HG02943 (cell line): ENCODE data around the gene TRMO.
"Not testable (repeated sequence)": the region's sequence is repeated elsewhere in the genome, so short reads cannot be mapped to it uniquely, and the experiment has no call there.

Experiments
- ATAC-seq: cut with Tn5 transposase; IDR thresholded peaks from one replicate; pipeline ENCODE4 v1.9.1; 2021; ENCODE audit warnings: mild to moderate bottlenecking, low read depth, moderate library complexity; ENCODE audit not compliant: unreplicated experiment

The TRMO gene, protein sequence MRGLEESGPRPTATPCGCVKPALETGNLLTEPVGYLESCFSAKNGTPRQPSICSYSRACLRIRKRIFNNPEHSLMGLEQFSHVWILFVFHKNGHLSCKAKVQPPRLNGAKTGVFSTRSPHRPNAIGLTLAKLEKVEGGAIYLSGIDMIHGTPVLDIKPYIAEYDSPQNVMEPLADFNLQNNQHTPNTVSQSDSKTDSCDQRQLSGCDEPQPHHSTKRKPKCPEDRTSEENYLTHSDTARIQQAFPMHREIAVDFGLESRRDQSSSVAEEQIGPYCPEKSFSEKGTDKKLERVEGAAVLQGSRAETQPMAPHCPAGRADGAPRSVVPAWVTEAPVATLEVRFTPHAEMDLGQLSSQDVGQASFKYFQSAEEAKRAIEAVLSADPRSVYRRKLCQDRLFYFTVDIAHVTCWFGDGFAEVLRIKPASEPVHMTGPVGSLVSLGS

DNA sequence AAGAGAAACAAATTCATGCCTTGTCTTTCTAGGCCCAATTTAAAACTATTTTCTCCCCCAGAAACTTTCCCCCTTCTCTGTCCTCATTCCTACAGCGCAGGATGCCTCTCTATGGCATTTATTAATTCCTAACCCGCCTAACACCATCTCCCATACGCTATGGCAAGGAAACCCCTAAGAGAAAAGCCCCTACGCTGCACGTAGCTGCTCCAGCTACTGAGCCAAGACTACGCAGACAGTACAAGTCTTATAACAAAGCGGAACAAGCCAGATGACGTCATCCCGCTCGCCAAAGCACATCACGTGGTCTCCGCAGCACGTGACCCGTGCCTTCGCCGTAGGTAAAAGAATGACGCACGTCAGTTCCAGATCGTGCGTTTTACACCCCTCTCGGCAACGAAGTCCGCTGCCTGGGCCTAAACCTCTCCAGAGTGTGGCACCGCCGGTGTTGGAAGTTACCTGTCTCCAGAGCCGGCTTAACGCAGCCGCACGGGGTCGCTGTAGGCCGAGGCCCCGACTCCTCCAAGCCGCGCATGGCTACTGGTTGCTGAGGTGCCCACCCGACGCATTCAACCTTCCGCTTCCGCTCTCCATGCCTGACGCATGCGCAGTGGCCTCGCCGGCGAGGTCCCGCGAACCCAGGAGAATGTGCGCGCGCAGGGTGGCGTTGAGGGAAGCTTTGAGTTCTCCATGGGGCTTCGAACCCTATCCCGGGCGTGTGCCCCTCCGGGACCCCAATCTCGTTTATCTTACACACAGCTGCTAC is at the start of gene TRMO:
Gene TRMO, minus strand, starts transcription at position 542 of the 766 bp plus-strand sequence. Its CDS starts 7 bp downstream, at position 535.
- ATAC-seq, result peak; percentile 86

DNA sequence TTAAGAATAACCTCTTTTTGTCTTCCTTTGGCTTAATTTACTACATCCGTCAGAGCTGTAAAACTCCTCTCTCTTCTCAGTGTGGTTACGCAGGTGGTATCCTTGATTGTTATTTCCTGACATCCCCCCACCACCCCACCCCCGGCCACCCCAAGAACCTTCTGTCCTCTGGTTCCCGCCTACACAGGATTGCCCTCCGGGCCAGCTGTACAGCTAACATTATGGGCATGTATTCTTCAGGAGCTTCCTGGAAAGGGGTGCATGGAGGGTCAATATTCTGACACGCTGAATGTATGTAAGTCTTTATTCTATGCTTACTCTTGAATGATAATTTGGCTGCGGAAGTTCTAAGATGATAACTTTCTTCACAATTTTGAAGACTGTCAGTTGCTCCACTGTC is 47.9 kb upstream of the TRMO start:
- ATAC-seq, result no peak

DNA sequence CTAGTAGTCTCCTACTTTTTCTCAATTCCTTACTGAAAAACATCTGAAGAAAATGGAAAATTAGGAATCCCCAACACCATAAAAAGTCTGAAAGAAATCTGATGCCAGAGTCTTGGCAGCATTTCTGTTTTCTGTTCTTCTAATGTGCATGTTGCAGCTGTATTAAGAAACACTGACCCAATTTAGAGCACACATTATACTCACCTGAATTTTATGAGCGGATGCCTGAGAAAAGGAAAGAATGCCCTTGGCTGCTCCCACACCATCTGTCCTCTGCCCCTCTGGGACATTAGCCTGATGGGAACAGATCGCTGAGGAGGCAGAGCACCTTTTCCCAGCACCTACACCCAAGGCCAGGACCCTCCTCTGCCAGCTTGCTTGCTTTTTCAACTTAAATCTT is 46.7 kb upstream of the TRMO start:
- ATAC-seq, result no peak

DNA sequence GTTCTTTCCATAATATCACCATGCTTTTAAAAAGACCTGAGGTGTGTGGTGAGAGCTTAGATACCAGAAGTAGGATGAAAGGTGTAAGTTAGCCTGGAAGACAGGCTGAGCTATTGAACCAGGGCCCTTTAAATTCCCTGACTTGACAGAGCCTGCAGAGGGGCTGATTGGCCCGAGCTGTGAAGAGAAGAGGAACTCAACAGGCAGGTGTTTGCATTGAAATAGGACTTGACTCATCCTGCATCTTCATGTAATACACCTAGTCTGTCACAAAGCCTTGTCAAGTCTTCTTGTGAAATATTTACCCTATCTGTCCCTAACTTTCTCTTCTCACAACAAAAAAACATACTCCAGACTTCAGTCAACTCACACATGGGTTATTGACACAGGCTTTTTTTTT is 44.2 kb upstream of the TRMO start:
- no peak for ATAC-seq

DNA sequence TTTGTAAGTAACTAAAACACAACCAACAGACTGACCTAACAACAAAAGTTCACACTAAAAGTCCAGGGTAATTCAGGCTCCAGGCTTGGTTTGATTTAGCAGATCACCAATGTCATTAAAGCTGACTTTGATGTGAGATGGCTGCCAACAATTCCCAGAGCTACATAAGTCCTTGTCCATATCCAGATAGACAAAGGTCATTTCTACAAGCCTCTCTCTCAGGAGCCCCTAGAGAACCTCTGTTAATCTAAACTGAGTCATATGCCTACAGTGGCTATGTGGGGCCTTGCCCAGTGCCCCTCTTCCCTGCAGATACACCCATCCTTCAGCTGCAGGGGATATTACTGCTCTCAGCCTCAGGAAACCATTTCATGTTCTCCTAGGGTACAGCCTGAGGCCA is 42.6 kb upstream of the TRMO start:
- no peak for ATAC-seq

DNA sequence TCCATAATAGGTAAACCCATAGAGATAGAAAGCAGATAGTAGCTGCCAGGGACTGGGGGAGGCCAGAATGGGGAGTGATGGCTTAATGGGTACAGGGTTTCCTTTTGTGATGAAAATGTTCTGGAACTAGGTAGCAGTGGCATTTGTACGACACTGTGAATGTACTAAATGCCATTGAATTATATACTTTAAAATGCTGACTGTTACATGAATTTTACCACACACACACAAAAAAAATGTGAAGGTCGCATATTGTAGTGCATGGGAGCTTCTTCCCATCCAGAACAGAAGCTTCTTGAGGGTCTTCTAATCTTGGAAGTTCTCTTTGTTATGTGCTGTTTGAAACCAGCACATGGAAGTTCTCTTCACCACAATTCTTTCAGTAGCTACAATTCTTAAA is 40.9 kb upstream of the TRMO start:
- no peak for ATAC-seq

DNA sequence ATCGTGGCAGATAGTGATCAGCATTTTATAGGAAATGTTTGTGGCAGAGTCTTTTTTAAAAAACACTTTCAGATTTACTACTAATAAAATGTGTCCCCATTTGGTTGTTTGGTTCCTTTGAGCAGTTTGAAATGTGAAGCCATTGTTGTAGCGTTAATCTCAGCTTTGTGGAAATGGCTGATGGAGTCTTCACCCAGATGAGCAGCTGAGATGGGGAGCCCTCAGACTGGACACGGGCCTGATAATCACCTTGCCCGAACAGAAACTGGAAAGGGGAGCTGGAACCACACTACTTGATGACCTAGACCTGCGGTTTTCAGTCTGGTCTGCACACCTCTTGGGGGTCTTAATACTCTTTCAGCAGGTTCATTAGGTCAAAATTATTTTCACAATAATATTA is 40.3 kb upstream of the TRMO start:
- ATAC-seq, result no peak

DNA sequence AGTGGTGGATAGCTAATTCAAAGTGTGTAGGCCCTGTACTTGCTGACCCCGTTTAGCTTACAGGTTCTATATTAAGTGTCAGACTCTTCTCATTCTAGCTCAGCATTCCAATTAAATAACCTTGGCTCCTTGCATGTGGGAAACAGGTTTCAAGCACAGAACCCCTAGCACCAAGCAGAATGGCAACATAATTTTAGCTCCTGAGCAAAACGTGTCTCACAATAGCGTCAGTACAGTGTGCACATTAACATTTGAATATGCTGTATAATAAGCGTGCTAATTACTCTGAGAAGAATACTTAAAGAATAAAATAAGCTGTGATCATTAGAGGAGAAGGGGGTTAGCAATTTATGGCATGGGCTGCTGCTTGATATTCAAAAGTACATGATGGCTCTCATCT is 39.8 kb upstream of the TRMO start:
- ATAC-seq, result no peak

DNA sequence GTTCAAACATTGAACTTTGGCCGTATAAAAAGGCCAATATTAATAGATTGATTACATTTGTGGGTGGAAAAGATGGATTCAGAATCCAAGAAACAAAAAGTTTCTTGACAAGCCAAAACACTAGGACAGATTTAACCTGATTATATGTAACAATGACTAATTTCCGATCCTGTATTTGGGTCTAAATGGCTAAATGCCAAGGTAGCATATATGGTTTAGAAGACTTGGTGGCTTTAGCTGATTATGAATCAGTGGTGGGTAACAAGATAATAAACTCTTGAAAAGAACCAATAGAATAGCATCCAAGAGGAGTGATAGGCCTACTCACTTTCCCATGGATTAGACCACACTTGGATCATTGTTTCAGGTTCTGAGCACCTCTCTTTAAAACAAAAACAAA is 39.1 kb upstream of the TRMO start:
- no peak for ATAC-seq

DNA sequence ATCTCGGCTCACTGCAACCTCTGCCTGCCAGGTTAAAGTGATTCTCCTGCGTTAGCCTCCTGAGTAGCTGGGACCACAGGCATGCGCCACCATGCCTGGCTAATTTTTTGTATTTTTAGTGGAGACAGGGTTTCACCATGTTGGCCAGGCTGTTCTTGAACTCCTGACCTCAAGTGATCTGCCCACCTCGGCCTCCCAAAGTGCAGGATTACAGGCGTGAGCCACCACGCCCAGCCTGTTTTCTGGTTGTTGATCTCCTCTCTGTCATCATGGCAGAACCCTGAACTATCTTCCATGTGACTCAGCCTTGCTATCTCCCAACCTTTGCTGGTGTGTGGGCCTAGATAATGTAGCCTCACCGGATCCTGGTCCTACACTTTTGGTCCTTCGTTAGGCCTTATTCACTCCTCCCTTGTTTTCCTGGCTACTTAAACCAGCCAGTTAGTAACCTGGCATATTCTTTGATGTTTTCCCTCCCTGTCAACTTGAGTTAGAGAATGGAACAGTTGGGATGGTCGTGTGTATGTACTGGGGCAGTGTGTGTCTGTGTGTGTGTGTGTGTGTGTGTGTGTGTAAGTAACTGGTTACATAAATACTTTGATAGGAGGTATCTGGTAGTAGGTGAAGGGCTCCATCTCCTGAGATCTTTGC is 38.5 kb upstream of the TRMO start:
- ATAC-seq, result not testable (repeated sequence)

DNA sequence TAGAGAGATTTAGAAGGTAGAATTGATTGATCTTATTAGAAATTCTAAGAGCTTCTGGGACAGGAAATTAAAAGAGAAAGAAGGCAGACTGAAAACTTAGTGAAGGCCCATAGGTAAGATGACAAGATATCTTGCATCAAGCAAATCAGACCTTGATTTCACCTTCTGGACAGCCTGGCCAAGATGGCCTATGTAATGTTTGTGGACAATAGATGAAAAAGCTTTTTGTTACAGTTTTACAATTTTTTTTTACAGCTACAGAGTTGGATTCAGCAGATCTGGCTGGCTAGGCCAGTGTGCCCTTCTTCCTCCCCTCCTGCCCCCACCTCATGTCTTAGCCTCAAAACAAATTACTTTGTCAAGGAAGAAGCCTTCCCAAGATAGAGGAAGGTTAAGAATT is 37.3 kb upstream of the TRMO start:
- no peak for ATAC-seq

DNA sequence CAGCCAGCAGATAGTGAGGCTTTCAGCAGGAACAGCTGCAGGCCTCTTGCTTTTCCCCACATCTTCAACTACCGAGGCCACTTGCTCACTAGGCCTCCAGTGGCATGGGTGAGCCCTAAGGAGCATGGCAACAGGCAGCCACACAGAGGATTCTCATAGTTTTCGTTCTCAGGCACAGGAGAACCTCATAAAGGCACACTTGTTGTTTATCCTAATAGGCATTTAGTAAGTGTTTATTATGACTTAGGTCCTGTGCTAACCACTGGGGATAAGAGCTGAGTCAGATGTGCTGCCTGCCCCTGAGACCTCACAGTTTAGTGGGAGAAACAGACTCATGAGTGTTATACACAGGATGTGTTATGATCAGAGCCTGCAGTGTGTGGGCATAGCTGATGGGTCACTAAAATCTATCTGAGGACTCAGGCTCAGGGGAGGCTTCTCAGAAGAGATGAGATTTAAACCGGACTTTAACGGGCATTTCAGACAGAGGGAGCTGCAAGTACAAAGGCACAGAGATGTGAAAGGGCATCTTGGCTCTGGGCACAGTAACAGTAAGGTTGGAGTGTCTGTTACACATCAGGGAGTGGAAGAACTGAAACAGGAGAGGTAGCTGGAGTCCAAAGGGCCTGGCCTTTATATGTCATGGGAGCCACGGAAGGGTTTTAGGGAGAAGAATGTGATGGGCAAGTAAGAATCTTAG is 36.7 kb upstream of the TRMO start:
- no peak for ATAC-seq

DNA sequence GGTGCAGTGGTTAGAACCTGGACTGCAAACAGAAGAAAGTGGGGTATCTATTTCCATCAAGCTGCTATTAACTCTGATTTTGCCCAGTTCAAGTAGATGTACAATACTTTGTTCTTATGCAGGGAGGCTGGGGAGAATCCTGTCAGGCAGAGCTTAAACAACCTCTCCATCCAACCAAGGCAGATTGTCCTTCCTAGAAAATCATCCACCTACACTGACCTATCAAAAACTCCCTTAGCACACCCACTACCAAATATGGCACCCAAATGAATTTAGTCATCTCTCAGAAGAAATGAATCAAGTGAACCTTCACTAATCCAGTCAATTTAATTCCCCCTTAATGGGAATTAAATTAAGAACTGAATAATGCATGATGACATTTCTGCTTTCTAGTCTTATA is 34.0 kb upstream of the TRMO start:
- ATAC-seq, result no peak

DNA sequence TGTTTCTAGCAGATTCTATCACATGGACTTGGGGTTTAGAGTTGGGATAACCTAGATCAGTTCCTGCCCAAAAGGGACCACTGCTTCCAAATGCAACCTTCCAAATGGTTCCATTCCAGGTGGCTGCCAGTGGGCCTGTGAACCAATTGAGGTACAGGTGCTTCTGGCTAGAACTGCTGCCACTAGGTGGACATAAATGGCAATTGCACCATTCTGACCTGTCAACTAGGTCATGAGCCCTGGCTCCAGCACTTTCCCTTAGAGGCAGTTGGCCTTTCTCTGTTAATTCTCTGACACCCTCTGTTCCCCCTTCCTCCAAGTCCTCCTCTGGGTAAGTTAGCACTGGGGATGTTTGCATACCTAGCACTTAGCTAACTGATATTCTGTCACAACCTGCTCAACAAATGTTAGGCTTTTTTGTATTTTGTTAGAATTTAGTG is 32.3 kb upstream of the TRMO start:
- no peak for ATAC-seq

DNA sequence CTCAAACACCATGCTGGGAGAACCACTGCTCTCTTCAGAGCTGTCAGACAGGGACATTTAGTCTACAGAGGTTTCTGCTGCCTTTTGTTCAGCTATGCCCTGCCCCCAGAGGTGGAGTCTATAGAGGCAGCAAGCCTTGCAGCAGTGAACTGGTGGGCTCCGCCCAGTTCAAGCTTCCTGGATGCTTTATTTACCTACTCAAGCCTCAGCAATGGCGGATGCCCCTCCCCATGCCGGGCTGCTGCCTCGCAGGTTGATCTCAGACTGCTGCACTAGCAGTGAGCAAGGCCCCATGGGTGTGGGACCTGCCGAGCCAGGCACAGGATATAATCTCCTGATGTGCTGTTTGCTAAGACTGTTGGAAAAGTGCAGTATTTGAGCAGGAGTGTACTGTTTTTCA is 28.6 kb upstream of the TRMO start:
- not testable (repeated sequence) for ATAC-seq

DNA sequence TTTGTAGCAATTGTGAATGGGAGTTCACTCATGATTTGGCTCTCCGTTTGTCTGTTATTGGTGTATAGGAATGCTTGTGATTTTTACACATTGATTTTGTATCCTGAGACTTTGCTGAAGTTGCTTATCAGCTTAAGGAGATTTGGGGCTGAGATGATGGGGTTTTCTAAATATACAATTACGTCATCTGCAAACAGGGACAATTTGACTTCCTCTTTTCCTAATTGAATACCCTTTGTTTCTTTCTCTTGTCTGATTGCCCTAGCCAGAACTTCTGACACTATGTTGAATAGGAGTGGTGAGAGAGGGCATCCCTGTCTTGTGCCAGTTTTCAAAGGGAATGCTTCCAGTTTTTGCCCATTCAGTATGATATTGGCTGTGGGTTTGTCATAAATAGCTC is 24.8 kb upstream of the TRMO start:
- not testable (repeated sequence) for ATAC-seq

DNA sequence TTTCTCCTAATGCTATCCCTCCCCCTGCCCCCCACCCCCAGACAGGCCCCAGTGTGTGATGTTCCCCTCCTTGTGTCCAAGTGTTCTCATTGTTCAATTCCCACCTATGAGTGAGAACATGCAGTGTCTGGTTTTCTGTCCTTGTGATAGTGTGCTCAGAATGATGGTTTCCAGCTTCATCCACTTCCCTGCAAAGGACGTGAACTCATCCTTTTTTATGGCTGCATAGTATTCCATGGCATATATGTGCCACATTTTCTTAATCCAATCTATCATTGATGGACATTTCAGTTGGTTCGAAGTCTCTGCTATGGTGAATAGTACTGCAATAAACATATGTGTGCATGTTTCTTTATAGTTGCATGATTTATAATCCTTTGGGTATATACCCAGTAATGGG is 23.2 kb upstream of the TRMO start:
- ATAC-seq, result not testable (repeated sequence)

DNA sequence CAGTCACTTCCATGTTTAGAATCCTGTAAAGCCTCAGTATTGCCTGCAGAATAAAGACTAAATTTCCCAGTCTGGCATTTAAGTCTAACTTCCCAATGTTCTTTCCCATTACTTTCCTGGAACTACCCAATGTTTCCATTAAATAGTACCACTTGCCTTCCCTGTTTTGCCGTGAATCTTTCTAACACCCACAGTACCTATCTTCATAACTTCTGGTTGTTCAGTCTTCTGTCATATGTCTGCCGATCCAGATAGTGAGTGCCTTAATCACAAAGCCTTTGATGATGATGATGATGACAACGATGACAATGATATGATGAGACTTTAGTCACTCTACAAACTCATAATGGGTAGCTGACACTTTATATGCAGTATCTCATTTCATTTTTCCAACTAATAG is 22.3 kb upstream of the TRMO start:
- no peak for ATAC-seq

DNA sequence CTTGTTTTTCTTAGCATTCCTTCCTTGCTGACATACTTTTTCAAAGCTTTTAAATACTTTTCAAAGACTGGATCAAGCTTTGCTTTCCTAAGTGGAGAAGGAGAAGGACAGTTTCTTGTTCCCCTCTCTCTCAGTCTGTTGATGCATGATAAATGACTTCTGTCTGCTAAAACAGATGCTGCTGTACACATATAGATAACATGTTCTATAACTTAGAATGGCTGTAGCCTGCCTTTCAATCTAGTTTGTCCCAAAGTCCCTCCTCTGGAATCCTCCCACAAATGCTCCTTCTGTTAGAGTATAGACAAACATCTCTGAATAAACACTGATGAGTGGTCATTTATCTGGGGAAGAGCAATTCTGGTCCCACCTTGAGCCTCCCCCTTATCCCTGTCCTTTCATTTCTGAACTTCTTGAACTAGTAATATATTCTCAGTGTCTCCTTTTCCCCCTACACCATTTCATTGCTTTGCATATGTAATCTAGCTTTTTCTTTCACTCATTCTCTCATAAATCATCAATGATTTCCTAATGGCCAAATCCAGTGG is 21.1 kb upstream of the TRMO start:
- ATAC-seq, result no peak

DNA sequence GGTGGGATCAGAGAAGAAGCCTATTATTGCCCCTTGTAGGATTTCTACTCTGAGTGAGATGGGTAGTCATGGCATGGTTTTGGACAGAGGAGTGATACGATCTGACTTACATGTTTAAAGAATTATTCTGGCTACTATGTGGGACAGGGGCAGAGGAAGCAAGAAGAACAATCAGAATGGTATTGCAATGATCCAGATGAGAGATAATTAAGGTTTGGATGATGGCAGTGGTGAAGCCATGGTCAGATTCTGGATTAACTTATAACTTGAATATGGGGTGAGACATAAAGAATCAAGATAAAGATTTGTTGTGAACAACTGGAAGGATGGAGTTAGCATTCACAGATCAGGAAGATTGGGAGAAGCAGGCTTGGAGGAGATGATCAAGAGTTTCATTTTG is 19.0 kb upstream of the TRMO start:
- no peak for ATAC-seq
